Heart left ventricle (tissue), 16 donors: Measurements from ENCODE around the gene B3GNT7. TPM values are rescaled to one million over a fixed set of nuclear protein-coding genes. Genes with fewer than 3 reads are reported as not detected.

Experiments
- ATAC-seq, 4 donors: fragments of 200-7000 bp; cut with Tn5 transposase; one replicate each; pipeline ENCODE4 v1.9.1; 2020 to 2022; ENCODE audit warnings: moderate library complexity in 4 of 4, mild to moderate bottlenecking in 3 of 4, moderate number of reproducible peaks in 1 of 4
- DNase-seq, 5 donors: peaks; one replicate each; pipeline ENCODE4 v3.0.0-alpha.2; 2020
- H3K27ac ChIP-seq, 12 donors: fragments of 200-600 bp; sonication (generic) in 4 of 12; one replicate each; pipeline versions ENCODE4 v1.5.0 to v1.8.0; 2016 to 2022; ENCODE audit warnings: mild to moderate bottlenecking in 2 of 12
- H3K27me3 ChIP-seq, 9 donors: fragments of 200-600 bp; sonication (generic) in 2 of 9; one replicate each; pipeline versions ENCODE4 v1.5.1 to v1.8.0; 2016 to 2022; ENCODE audit warnings: mild to moderate bottlenecking in 3 of 9
- H3K36me3 ChIP-seq, 9 donors: fragments of 200-600 bp; sonication (generic) in 2 of 9; one replicate each; pipeline versions ENCODE4 v1.5.0 to v1.8.0; 2018 to 2022; ENCODE audit warnings: mild to moderate bottlenecking in 2 of 9
- H3K4me1 ChIP-seq, 12 donors: fragments of 200-600 bp; sonication (generic) in 4 of 12; one replicate each; pipeline versions ENCODE4 v1.5.0 to v1.8.0; 2016 to 2022; ENCODE audit warnings: mild to moderate bottlenecking in 3 of 12
- H3K4me3 ChIP-seq, 12 donors: fragments of 200-600 bp; sonication (generic) in 4 of 12; one replicate each; pipeline versions ENCODE4 v1.5.0 to v1.8.0; 2017 to 2022; ENCODE audit warnings: mild to moderate bottlenecking in 9 of 12, moderate library complexity in 4 of 12
- H3K9me3 ChIP-seq, 12 donors: fragments of 200-600 bp; sonication (generic) in 4 of 12; one replicate each; pipeline versions ENCODE4 v1.5.0 to v1.8.0; 2016 to 2022; ENCODE audit warnings: mild to moderate bottlenecking in 1 of 12
- POLR2A ChIP-seq, 2 donors: fragments of 450-650 bp; IDR thresholded peaks; one replicate each; pipeline ENCODE4 v1.6.1; 2017; ENCODE audit warnings: antibody characterized with exemption in 2 of 2, mild to moderate bottlenecking in 2 of 2, moderate library complexity in 2 of 2
- WGBS, 4 donors: extraction: QIAGEN DNeasy Blood & Tissue Kit in 2 of 4; methylation state at CpG; one replicate each; pipeline versions ENCODE4 v1.1.5 to v1.1.7; 2013 to 2018; 5-methylcytosine and 5-hydroxymethylcytosine counted together
- intact Hi-C, 10 donors: fragments of 100-400 bp; cut with DNase I; formaldehyde crosslinking; loops; one replicate each; pipeline versions ENCODE4 v1.11.1 to v1.14.2; 2022
- microRNA-seq, 4 donors: library from miRNA; unstranded; fragments of <30 nt; microRNA quantifications; one replicate each; pipeline versions ENCODE4 to v1.2.0, GENCODE V29; 2017 to 2020
- polyA plus RNA-seq, 2 donors: library from polyadenylated mRNA; stranded (reverse); fragments of 200-250 nt; gene quantifications; one replicate each; pipeline ENCODE4 v1.2.3, GENCODE V29; 2013
- total RNA-seq, 9 donors: library from RNA; depleted of rRNA in 2 of 9; stranded (reverse); fragments of >200 nt in 2 of 9; fragmentation: NEBNext Ultra II Directional in 3 of 9; extraction: Animal tissue kit (Norgen Biotek cat#: 25700) in 3 of 9; gene quantifications; one replicate each; pipeline versions ENCODE4 v1.1.0 to v1.2.4, GENCODE V29; 2016 to 2023
- TF ChIP-seq, protein P1 (sequence below), 12 donors: fragments of 200-600 bp; sonication (generic) in 4 of 12; IDR thresholded peaks; one replicate each; pipeline versions ENCODE4 v1.5.0 to v1.8.0; 2018 to 2022; ENCODE audit warnings: antibody characterized with exemption in 12 of 12, mild to moderate bottlenecking in 5 of 12
- donor health status: ischemic (EF 13 %, LVEDD 7.1; RV severe dilation, severe dysfunction).
- donor health status: healthy with polysubstance abuse.
- donor health status: DM: no; HTN: yes; CAD: no.
- donor health status: DM: no; HTN: no; CAD: no.
- donor health status: ischemic (EF 25% LVEDD 6.9; RV normal size, moderate dysfunction).
- donor health status: ischemic (EF 25% LVEDD 5.7; RV mildly dilated, moderate dysfunction).
- donor health status: healthy.
- donor health status: DM: yes; HTN: yes; CAD: no.
- donor health status: ischemic (EF 35%, LVEDD 5.7; RV mildly dilated, moderate dysfunction).
- donor health status: nonischemic (EF 11% LVEDD 7.7; RV severe dilation, severe dysfunction).
- donor health status: DM: yes; HTN: yes; CAD: no.
- donor health status: PGD.
- donor health status: ischemic (EF 29% LVEDD 5.4; RV normal size, mild dysfunction).
- donor health status: nonischemic (EF 23%, LVEDD 6.1; RV moderate dilation, normal function).

Gene B3GNT7
- total and polyA plus RNA-seq, 11 donors = 0.68 to 52.4 (median 5.2) TPM

DNA sequence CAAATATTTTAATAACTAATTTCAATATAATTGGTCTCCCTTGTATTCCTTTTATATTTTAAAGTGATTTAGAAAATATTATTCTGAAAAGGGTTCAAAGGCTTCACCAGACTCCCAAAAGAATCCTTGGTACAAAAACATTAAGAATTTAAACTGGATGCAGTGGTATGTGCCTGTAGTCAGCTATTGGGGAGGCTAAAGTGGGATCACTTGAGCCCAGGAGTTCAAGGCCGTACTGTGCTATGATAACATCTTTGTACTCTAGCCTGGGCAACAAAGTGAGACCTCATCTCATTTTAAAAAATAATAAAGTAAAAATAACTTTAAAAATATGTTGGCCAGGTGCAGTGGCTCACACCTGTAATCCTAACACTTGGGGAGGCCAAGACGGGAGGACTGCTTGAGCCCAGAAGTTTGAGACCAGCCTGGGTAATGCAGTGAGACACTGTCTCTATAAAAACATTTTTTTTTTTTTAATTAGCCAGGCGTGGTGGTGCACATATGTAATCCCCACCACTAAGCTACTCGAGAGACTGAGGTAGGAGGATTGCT is 54.1 kb downstream of the B3GNT7 start:
- H3K27me3 ChIP-seq = no peaks in the 10 kb centered on the region
- TF ChIP-seq POLR2A (IDR thresholded peaks at IDR 0.05) = no peak
- TF ChIP-seq, protein P1, sequence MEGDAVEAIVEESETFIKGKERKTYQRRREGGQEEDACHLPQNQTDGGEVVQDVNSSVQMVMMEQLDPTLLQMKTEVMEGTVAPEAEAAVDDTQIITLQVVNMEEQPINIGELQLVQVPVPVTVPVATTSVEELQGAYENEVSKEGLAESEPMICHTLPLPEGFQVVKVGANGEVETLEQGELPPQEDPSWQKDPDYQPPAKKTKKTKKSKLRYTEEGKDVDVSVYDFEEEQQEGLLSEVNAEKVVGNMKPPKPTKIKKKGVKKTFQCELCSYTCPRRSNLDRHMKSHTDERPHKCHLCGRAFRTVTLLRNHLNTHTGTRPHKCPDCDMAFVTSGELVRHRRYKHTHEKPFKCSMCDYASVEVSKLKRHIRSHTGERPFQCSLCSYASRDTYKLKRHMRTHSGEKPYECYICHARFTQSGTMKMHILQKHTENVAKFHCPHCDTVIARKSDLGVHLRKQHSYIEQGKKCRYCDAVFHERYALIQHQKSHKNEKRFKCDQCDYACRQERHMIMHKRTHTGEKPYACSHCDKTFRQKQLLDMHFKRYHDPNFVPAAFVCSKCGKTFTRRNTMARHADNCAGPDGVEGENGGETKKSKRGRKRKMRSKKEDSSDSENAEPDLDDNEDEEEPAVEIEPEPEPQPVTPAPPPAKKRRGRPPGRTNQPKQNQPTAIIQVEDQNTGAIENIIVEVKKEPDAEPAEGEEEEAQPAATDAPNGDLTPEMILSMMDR (IDR thresholded peaks at IDR 0.05) = no peak
- peaks cover 0 to 6% (median 0%) of the 10 kb centered on the region in 12 donors for H3K4me1 ChIP-seq
- DNase-seq = no peak
- H3K9me3 ChIP-seq = no peaks in the 10 kb centered on the region
- intact Hi-C loops = loop anchor here in 8 of 10 donors (5.0 to 10.0 kb wide), 5 partner anchors 222 to 625 kb away; no protein-coding TSS in a partner anchor
- H3K4me3 ChIP-seq = no peak overlapping the region
- WGBS, 4 donors = 89 to 97% (median 92%) methylated on average over 4 of the region's 4 CpGs
- no peak for ATAC-seq
- peaks cover 0 to 30% (median 19%) of the 10 kb centered on the region in 9 donors for H3K36me3 ChIP-seq
- H3K27ac ChIP-seq = no peak overlapping the region

DNA sequence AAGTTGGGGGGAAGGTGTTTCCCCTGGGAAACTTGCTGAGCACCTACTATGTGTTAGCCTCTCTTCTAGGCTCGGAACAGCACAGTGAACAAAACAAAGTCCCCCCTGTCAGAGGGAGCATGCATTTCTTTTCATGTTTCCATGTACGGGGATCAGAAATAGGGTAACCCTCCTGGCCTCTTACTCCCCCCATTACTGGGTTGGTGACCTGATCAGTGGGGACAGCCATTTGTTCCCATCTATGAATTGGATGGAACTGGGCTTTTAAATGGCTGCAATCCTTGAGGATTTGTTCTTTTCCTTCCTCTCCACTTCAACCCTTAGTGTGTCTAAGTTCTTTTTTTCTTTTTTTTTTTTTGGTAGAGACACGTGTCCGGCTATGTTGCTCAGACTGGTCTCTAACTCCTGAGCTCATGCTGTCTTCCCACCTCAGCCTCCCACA is 55.1 kb downstream of the B3GNT7 start:
- H3K4me1 ChIP-seq = peaks cover 0 to 6% (median 0%) of the 10 kb centered on the region in 12 donors
- 88 to 93% (median 91%) methylated on average over 4 of the region's 4 CpGs for WGBS, 4 donors
- no peak overlapping the region for H3K27ac ChIP-seq
- intact Hi-C loops = loop anchor here in 7 of 10 donors (5.0 to 10.0 kb wide), 4 partner anchors 223 to 348 kb away; no protein-coding TSS in a partner anchor
- peaks cover 0 to 40% (median 29%) of the 10 kb centered on the region in 9 donors for H3K36me3 ChIP-seq
- H3K4me3 ChIP-seq = no peak overlapping the region
- H3K9me3 ChIP-seq = no peaks in the 10 kb centered on the region
- TF ChIP-seq POLR2A (IDR thresholded peaks at IDR 0.05) = no peak
- TF ChIP-seq, protein P1 (IDR thresholded peaks at IDR 0.05) = no peak
- ATAC-seq (no peak), DNase-seq (no peak)
- H3K27me3 ChIP-seq = no peaks in the 10 kb centered on the region

Small RNA genes within 50 kb of the gene (microRNA-seq; reads per million reads assigned to microRNA genes)
- 0 reads per million in 4 donors for gene MIR4777

Other genes starting within 250 kb of the B3GNT7 start
- 1 to 10 TPM; 1.3 to 4.7 (median 3.4) TPM for gene ARMC9, start 197.1 kb upstream of the B3GNT7 start, total RNA-seq
- 1 to 10 TPM in 1 of 2 donors, under 1 TPM in 1; 0.95 to 2.4 TPM for gene ARMC9, start 197.1 kb upstream of the B3GNT7 start, polyA plus RNA-seq
- gene NCL, start 68.8 kb downstream of the B3GNT7 start, total RNA-seq = 100 to 1,000 TPM in 8 of 9 donors, 10 to 100 TPM in 1; 60.9 to 352 (median 274) TPM
- gene NCL, start 68.8 kb downstream of the B3GNT7 start, polyA plus RNA-seq = 100 to 1,000 TPM; 103 to 281 TPM
- gene NMUR1, start 134.7 kb downstream of the B3GNT7 start, total RNA-seq = under 1 TPM in 7 of 9 donors, not detected in 2; 0.12 to 0.71 (median 0.53) TPM
- gene NMUR1, start 134.7 kb downstream of the B3GNT7 start, polyA plus RNA-seq = under 1 TPM; 0.10 to 0.23 TPM
- gene TEX44, start 197.2 kb downstream of the B3GNT7 start, total RNA-seq = not detected
- not detected for gene TEX44, start 197.2 kb downstream of the B3GNT7 start, polyA plus RNA-seq